Effector memory CD4-positive, alpha-beta T cell (primary cell): Measurements from ENCODE around the gene TRIM21.
"Not testable (repeated sequence)": the region's sequence is repeated elsewhere in the genome, so short reads cannot be mapped to it uniquely, and the experiment has no call there.

Experiments
- DNase-seq, 3 donors: peaks; one replicate each; pipeline ENCODE4 v3.0.0-alpha.2; 2020
- H3K27ac ChIP-seq: 2 replicates; pipeline ENCODE4 v1.7.0; 2013; ENCODE audit warnings: mild to moderate bottlenecking, low read length, moderate library complexity; ENCODE audit not compliant: insufficient read depth, poor library complexity, severe bottlenecking
- H3K27me3 ChIP-seq: replicated peaks from 2 replicates; pipeline ENCODE4 v1.7.0; 2013; ENCODE audit warnings: mild to moderate bottlenecking, low read length; ENCODE audit not compliant: insufficient read depth, control insufficient read depth, poor library complexity, severe bottlenecking
- H3K36me3 ChIP-seq: 2 replicates; pipeline ENCODE4 v1.7.0; 2013; ENCODE audit warnings: mild to moderate bottlenecking, low read length, moderate library complexity; ENCODE audit not compliant: control insufficient read depth, insufficient read depth
- H3K4me1 ChIP-seq: 2 replicates; pipeline ENCODE4 v1.7.0; 2013; ENCODE audit warnings: low read length, mild to moderate bottlenecking; ENCODE audit not compliant: control insufficient read depth, insufficient read depth, poor library complexity, severe bottlenecking
- H3K4me3 ChIP-seq: 2 replicates; pipeline ENCODE4 v1.7.0; 2013; ENCODE audit warnings: low read length, low read depth, mild to moderate bottlenecking; ENCODE audit not compliant: insufficient read depth, poor library complexity, severe bottlenecking
- H3K9me3 ChIP-seq: 2 replicates; pipeline ENCODE4 v1.7.0; 2013; ENCODE audit warnings: mild to moderate bottlenecking, low read length, moderate library complexity; ENCODE audit not compliant: control insufficient read depth

Gene TRIM21

DNA sequence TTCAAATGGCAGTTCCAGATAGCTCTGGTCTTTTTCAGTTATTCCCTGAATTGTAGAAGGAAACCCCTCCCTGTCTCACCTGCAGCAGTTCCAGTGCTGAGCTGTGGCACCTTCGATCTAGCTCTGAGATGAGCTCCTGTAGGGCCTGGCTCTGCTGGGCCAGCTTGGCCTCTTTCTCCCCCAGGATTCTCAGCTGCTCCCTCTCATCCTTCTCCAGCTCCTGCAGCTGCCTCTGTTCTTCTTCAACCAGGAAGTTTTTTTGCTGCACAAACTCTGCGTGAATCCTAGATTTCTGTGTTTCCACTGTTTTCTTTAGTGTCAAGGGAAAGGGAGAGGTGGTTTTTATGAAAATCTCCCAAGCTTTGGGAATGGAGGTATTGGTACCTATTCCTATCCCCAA is 5.3 kb downstream of the TRIM21 start:
- H3K27ac ChIP-seq = no peak overlapping the region
- no peak for DNase-seq
- peaks cover 65% of the 10 kb centered on the region for H3K36me3 ChIP-seq
- H3K4me1 ChIP-seq = peaks cover 6% of the 10 kb centered on the region
- no peaks in the 10 kb centered on the region for H3K27me3 ChIP-seq
- H3K9me3 ChIP-seq = no peaks in the 10 kb centered on the region
- H3K4me3 ChIP-seq = no peak overlapping the region

DNA sequence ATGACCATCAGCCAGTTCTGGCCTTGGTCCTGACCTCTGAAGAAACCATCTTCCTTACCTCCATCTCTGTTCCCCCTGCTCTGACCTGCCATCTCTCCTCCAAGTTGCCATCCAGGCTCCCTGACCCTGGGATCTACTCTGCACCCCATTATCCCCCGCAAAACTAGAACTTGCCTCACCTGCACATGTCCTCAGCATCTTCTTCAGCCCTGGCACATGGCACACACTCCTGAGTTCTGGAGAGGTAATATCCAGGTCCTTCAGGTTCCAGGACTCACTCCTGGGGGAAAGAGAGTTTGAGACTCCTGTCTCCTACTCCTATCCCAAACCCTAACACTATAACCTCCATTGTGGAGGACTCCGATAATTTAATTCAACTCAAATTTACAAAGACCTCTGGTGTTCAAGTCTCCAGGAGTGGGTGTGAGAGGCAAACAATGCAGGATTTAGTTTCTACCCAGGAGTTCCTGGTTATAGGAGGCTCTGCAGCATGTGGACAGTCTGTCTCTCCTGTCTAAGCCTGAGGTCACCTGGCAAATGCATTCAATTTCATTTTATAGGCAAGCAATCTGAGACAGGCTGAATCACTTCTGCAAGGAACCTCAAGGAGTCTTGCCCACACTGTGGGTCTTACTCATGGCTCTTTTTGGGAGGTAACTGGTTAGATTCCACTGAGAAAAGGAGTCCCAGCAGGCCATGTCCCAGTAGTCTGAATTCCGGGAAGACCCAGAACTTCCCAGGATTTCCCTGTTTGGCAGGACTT is 7.3 kb downstream of the TRIM21 start:
- Histone ChIP-seq H3K4me3 (no peak overlapping the region), H3K4me1 (no peaks in the 10 kb centered on the region), H3K36me3 (peaks cover 65% of the 10 kb centered on the region), H3K27ac (no peak overlapping the region), H3K27me3 (no peaks in the 10 kb centered on the region), H3K9me3 (no peaks in the 10 kb centered on the region)
- DNase-seq = no peak

DNA sequence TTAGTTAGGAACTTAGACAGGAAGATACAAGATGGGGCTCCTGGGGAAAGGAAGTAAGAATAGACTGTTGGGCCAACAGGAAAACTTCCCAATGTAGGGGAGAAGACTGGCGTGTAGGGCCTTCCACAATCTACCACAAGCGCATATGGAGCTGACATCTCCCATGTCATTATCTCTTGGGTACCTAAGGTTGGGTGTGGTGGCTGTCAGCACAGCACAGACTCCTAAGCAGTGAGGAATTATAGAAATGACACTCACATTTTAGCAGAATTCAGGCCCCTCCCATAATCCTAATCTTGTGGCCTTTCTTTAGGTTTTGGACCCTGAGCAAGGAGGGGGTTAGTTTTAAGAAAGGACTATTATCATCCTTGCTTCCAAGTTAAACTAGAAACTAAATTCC is 11.6 kb downstream of the TRIM21 start:
- H3K27me3 ChIP-seq = no peaks in the 10 kb centered on the region
- H3K4me3 ChIP-seq = no peak overlapping the region
- DNase-seq = no peak
- no peak overlapping the region for H3K27ac ChIP-seq
- H3K9me3 ChIP-seq = no peaks in the 10 kb centered on the region
- peaks cover 33% of the 10 kb centered on the region for H3K36me3 ChIP-seq
- no peaks in the 10 kb centered on the region for H3K4me1 ChIP-seq

DNA sequence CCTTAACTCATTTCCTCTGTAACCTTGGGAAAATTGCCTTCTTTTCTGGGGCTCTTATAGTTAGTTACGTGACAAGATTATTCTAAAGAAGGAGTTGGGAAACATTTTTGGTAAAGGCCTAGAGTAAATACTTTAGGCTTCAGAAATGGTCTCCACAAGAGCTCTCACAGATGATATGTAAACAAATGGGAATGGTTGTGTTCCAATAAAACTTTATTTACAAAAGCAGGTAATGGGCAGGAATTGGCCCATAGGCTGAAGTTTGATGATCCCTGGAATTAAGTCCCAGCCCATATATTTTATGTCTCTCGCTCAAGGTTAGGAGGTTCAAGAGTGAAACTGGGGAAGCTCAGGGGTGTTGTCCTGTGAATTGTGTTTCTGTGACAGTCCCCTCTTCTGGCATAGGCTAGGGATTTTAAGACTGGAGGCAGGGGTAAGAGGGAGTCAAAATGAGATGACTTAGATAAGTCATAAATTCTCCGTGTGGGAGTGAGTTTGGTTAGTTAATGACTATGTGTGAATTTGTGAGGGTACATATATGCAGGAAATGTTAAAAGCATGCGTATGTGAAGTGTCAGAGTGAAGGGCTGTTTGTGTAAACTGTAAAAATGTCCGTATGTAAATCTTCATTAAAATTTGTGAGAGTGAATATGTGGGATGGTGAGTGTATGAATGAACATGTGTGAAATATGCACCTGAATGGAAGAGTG is 17.9 kb downstream of the TRIM21 start:
- Histone ChIP-seq H3K4me3 (no peak overlapping the region), H3K27me3 (no peaks in the 10 kb centered on the region), H3K4me1 (no peaks in the 10 kb centered on the region), H3K27ac (no peak overlapping the region), H3K36me3 (no peaks in the 10 kb centered on the region), H3K9me3 (no peaks in the 10 kb centered on the region)
- no peak for DNase-seq

DNA sequence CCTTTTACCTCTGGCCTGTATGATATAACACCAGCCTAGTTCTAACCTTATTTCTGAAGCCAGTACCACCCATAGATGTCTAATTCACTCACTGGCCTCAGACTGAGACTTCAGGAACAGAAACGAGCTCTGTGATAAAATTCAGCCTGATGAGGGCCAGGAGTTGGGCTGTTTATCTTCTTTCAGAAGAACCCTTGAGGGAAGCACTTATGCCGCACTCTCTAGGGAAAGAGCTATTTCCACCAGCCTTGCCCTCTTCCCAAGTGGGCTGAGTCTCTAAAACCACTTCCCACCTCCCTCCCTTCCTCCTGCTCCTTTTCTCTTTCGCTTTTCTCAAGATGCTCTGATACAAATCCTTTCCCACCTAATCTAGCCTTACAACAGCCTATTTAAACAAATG is 23.3 kb downstream of the TRIM21 start:
- Histone ChIP-seq H3K9me3 (no peaks in the 10 kb centered on the region), H3K4me3 (no peak overlapping the region), H3K27me3 (no peaks in the 10 kb centered on the region), H3K27ac (no peak overlapping the region), H3K36me3 (no peaks in the 10 kb centered on the region), H3K4me1 (no peaks in the 10 kb centered on the region)
- DNase-seq = no peak

DNA sequence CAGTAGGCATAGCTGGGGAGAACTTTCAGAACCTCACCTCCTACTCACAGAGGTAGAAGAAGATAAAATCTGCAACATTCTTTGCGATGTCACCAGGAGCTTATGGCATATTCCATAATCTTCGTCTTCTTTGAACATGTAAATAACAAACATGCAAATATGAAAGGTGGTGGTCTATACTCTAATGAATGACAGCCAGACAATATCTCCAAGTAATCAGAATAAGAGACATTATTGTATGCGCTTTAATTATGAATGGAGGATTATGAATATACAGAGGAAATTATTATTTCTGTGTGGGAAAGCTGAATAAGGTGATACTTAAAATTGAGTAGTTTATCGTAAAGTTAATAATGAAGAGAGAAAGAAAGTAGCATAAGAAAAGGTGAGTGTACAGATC is 25.2 kb downstream of the TRIM21 start, which contains the start of gene OR52B4:
TSS of gene OR52B4 (minus strand) at position 101 of the 400 bp plus-strand sequence. CDS start at position 10, 91 bp downstream.
- no peaks in the 10 kb centered on the region for H3K9me3 ChIP-seq
- H3K4me3 ChIP-seq = no peak within 1 kb of the TSS
- H3K4me1 ChIP-seq = no peaks in the 10 kb centered on the region
- H3K36me3 ChIP-seq = no peaks in the 10 kb centered on the region
- H3K27me3 ChIP-seq = no peaks in the 10 kb centered on the region
- H3K27ac ChIP-seq = no peak within 1 kb of the TSS
- DNase-seq = no peak

DNA sequence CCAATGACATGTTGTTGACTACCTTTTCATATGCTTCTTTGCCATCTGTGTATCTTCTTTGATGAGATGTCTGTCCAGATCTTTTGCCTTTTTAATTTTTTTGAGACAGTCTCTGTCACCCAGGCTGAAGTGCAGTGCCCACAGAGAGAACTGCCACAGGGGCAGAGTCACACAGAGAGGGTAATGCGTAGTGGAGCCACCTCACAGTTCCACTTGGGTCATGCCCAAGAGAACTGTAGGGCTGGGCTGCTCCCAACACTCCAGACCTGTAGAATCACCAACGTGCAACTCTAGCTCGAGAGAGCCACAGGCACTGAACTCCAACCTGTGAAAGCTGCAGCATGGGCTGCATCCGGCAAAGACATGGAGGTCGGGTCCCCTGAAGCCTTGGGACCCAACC is 45.4 kb downstream of the TRIM21 start:
- not testable (repeated sequence) for H3K27ac ChIP-seq, H3K36me3 ChIP-seq, H3K4me3 ChIP-seq, H3K9me3 ChIP-seq, H3K4me1 ChIP-seq, H3K27me3 ChIP-seq, DNase-seq

DNA sequence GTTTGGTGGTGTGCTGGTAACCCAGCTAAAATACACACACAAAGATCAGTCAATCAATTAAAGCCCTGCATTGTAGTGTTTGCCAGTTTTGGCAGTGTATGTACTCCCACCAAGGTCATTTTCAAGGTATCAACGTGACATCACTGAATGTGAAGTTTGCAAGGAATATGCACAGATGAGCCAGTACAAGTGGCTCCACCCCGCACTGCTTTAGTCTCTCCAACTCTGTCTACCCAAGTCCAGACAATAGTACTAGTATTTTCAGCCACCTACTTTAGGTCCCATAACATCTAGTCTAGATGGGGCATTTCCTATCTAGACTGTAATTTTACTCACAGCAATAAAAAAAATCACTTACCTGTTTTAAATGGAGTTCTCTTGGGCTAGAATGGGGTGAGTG is 48.1 kb downstream of the TRIM21 start:
- not testable (repeated sequence) for H3K4me3 ChIP-seq, H3K27me3 ChIP-seq, H3K9me3 ChIP-seq, H3K4me1 ChIP-seq, DNase-seq, H3K36me3 ChIP-seq, H3K27ac ChIP-seq
